Glomerular visceral epithelial cell (primary cell): ENCODE measurements around the gene LAMC1.

Source experiments
- DNase-seq: peaks from one replicate; pipeline ENCODE4 v3.0.0-alpha.2; 2016; ENCODE audit errors: extremely low spot score

Gene LAMC1

DNA sequence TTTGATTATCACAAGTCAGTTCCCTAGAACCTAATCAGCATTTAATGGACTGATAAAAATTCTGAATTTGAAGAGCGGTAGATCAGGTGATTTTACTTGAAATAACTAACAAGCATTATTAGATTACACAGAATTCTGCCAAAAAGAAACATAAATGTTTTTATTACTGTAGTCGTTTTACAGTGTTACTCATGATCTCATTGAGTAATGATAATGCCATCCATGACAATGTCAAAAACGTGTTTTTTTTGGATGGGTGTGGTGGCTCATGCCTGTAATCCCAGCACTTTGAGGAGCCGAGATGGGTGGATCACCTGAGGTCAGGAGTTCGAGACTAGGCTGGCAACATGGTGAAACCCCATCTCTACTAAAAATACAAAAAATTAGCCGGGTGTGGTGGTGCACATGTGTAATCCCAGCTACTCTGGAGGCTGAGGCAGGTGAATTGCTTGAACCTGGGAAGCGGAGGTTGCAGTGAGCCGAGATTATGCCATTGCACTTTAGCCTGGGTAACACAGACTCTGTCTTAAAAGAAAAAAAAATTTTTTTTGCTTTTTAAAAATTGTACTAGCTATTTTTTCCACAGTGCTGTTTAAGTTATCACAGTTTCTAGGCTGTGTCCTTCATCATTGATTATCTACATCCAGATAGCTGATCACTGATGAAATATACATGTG is 56.6 kb downstream of the LAMC1 start:
- no peak for DNase-seq

DNA sequence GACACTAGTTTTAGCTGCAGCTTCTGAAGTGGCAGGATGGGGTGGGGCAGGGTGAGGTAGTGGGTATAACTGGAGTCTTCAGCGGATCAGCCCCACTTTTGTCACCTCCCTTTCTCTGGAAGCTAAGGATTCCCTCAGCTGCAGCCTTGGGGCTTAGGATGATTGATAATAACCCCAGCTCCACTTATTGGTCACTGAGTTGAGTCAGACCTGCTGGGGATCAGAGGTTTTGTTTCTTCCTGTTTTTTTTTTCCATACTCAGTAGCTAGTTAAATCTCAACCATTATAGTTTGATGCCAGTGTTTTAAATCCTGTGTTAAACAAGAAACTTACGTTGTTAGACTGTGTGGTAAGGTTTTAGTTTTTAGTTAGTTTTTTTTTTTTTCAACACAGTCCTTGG is 57.2 kb downstream of the LAMC1 start:
- peak; percentile 72 for DNase-seq

DNA sequence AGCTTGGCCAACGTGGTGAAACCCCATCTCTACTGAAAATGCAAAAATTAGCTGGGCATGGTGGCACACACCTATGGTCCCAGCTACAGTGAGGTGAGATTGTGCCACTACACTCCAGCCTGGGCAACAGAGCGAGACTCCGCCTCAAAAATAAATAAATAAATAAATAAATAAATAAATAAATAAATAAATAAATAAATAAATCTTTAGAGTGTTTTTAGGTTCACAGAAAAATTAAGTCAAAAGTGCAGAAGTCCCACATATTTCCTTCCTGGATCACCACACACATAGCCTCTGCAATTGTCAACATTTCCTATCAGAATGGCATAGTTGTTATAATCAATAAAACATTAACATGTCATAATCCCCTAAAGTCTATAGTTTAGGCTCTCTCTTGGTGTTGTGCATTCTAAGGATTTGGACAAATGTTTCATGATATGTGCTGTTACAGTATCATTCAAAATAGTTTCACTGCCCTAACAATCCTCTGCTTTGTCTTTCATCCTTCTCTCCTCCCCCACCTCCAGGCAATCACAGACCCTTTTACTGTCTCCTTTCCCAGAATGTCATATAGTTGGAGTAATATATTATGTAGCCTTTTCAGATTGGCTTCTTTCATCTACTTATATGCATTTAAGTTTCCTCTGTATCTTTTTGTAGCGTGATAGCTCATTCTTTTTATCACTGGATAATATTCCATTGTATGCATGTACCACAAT is 58.3 kb downstream of the LAMC1 start:
- no peak for DNase-seq

DNA sequence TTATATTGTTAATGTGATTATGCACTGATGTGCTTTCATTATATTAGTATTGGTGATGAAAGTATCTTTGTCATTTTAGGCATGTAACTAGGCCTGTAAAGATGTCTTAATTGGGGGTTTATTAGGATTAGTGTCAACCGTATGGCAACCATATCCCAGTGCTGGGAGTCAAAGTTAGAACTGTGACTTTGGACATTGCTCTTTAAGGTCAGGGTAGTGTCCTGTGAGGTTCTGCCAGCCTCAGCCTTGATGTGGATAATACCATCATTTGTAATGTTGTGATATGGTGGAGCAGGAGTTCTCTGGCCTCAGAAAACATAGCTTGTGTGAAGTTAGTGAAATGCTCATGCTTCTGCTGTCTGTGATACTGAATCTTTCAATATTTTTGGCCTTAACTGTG is 59.4 kb downstream of the LAMC1 start:
- no peak for DNase-seq

DNA sequence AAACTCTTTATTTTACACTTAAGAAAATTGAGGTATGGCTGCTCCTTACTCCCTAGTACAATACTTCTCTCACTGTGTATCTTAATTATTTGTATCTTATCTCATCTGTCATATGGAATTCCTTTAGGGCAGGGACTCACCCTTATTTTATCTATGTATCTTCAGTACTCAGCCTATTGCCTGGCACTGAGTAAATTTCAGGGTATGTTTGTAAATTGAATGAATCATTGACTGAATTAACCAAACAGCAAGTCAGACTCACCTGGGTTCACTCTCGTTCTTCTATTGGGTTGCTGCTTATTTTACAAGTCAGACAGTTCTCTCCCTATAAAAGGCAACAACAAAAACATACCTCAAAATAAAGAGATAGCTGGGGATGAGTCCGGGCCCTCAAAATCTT is 63.8 kb downstream of the LAMC1 start:
- DNase-seq = no peak

DNA sequence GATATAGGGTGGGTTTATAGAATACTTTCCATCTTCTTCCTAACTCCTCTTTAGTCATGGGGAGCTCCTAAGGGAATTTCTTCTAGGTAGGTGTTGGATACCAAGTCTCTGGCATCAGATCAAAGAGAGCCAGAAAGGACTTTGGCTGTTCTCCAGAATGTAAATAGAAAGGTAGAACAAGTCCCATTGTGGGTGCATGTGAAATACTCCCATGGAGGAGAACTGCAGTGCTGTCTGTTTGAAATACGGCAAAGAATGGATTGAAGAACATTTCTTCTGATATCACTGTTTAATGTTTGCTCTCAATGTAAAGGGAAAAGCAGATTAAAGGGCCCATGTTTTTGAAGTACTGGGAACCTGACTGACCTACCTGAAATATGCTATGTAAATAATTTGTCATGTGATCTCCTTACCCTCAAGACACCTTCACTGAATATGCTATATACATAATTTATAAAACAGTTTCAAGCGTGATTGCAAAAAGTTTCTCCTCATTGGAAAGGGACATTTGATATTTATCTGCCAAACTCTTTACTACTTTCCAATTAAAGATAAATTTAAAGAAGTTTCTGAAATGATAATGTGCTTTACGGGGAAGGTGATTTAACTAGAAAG is 65.9 kb downstream of the LAMC1 start:
- no peak for DNase-seq

DNA sequence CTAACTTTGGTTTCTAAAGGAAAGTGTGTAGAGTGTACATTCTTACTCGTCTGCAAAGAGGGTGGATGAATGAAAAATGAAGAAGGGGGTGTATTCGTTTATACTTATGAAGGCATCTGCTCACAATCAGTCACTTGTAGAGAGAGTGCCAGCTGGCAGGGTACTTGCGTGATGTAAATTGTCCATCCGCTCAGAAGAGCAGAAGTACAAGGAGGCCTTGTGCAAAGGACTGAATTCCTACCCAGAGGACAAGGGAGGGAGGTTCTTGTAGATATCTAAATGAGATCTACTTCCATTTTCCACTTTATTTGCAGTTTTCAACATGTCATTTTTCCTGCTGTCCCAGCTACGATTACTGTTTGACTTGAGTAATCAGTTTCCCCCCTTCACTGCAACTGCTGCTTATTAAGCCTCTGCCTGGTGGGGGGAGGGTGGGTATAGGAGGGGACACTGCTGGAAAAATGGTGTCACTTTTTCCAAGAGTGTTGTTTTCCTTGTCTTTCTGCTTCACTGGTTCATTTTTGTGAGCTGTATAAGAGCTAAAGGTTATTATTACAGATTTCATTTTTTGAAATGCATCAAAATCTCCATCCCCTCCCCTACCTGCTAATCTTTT is 67.3 kb downstream of the LAMC1 start:
- DNase-seq = no peak

DNA sequence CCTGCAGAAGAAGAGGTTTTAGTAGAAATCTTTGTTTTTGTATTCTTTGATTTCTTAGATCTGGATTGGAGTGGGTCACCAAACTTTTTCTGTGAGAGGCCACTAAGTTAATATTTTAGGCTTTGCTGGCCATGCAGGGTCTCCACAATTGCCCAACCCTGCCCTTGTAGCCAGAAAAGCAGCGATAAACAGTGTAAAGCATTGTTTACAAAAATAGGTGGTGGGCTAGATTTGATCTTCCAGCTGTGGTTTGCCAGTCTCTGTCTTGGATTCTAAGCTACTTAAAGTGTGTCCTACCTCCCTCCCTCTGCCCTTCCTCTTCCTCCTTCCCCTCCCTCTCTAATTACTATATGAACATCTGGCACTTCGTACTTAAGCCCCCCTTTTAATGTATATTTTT is 68.0 kb downstream of the LAMC1 start:
- DNase-seq = no peak

DNA sequence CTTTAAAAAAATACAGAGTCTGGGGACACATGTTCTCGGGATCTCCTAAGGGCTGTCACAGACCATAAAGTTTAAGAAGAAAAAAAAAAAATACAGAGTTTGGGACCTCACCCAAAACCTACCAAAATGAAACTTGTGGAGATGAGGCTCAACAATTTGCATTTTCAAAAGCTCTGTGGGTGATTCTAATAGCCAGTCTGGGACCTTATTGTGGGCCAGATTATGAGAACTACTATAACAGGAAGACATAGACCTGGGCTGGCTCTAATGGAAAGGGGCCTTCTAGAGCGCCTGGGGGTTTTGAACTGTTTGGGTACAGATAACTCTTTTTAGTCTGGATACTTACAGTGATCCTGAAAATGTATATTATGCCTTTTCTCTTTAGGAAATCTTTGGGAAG is 69.1 kb downstream of the LAMC1 start:
- DNase-seq = no peak

DNA sequence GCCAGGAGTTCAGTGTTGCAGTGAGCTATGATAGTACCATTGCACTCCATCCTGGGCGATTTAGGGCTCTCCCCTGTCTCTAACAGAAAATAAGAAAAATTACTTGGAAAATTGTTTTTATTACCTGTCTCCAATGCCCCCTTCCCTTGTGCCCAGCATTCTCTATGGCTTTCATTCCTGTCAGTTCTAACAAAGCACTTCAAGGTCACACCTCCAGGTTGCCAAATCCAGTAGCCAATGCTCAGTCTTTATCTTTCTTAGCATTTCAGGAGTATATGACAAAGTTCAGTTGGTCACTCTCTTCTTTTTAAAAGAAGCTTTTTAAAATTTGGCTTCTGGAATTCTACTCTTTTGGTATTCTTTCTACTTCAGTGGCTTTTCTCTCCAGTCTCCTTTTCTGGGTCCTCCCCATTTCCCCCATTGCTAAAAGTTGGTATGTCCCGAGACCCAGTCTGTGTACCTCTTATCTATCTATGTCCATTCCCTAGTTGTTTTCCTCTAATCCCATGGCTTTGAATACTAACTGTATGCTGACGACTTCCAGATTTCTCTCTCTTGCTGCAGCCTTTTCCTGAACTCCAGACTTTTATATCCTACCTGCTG is 69.9 kb downstream of the LAMC1 start:
- no peak for DNase-seq

DNA sequence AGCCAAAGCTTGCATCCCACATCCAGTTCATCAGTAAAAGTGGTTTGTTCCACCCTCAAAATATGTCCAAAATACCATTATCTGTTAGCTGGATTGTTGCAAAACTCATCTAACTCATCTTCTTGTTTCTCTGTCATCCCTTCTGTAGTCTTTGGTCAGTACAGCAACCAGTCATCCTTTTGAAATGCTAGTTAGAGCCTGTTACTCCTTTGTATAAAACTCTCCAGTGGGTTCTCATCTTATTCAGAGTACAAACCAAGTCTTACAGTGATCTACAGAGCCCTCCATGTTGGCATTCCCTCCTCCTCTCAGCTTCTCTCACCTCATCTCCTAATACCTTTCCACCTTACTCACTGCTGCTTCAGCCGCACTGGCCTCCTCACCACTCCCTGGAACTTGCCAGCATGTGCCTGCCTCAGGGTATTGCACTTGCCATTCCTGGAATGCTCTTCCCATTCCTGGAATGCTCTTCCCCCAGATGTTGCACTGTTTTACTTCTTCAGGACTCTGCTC is 70.6 kb downstream of the LAMC1 start:
- peak; percentile 66 for DNase-seq

DNA sequence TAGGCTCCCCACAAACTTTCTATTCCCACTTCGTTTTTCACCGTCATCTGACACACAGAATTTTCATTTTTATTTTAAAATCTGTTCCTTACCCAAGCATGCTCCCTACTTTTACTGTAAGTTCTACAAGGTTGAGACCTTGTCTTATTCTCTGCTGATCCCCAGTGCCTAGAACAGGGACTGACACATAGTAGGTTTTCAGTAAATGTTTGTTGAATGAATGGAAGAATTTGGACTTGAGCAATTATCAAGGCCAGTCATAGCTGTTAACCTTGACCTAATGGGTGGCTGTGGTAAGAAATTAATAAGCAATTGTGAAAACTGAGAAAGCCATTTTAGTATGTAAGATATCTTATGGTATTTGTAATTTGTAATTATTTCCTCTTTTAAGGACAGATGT is 71.1 kb downstream of the LAMC1 start:
- no peak for DNase-seq

DNA sequence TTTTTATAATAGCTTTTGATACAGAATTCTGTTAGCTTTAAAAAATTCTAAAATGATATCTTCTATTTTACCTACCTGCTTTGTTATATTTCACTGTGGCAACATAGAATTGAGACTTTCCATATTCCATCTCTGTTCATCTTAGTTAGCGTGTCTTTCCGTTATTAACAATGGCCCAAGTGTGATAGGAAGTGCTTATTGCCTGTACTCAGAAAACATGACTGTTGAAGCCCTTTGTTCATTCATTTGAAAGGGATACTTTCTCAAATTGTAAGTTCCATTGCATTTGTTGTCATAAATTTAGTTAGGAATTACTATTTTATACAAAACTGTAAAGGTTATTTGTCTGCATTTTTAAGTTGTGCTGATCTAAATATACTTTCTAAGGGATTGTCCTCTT is 73.1 kb downstream of the LAMC1 start:
- no peak for DNase-seq

DNA sequence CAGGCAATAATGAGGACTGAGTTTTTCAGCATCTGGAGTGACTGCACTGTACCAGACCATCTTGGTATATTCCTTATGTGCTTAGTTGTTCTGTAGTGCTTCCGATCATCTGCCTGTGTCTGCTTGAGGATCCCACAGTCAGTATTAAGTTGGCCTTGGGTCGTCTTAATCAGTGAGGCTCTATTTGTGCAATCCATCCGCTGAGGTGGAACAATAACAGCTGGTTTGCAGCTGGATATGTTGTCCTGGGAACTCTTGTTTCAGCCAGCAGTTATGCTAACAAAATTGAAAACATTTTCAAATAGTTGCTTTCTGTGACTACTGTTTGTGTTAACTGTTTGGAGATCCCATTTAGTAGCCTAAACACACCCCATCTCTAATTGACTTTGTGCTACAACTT is 73.7 kb downstream of the LAMC1 start:
- peak; percentile 35 for DNase-seq

DNA sequence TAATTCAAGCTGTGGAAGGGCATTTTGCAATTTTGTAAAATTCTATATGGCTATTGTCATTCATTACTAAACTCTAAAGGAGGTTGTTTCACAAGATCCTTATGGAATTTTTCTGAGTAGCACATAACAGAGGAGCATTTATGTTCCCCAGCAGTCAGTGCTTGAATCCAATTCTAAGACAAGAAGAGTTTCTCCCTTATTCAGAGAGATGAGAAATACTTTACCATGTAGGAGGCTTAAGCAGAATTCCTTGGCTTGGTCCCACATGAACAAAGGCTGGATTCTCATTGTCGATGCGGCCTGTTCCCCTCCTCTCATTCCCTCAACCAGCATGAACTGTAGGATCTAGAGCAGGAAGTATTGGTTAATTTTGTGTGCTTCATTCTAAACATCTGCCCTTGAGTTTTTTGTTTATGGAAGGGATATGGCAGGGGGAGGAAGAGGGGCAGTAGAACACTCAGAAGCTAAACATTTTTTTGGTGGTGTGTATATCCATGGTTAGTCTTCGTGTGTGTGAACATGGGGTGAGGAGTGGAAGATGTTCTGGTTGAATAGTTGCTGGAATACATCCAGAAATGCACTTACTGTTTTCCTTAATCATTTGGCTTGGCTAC is 74.3 kb downstream of the LAMC1 start:
- peak; percentile 83 for DNase-seq

DNA sequence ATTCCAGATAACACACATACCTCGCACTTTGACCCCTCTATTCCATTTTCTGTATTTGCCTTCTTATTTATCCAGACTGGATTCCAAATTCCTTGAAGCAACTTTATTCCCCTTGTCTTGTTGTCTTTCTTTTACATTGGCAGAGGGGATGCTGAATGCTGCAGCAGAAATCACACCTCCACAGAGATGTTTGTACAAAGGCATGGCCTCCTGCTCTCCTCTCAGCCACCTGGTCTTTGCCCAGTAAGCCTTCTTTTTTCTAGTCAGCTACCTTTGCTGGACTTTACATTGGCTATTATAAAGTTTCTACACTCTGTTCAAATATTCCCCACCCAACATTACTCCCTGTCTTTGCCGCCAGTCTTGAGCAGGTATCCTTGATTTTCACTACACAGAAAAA is 75.1 kb downstream of the LAMC1 start:
- no peak for DNase-seq

DNA sequence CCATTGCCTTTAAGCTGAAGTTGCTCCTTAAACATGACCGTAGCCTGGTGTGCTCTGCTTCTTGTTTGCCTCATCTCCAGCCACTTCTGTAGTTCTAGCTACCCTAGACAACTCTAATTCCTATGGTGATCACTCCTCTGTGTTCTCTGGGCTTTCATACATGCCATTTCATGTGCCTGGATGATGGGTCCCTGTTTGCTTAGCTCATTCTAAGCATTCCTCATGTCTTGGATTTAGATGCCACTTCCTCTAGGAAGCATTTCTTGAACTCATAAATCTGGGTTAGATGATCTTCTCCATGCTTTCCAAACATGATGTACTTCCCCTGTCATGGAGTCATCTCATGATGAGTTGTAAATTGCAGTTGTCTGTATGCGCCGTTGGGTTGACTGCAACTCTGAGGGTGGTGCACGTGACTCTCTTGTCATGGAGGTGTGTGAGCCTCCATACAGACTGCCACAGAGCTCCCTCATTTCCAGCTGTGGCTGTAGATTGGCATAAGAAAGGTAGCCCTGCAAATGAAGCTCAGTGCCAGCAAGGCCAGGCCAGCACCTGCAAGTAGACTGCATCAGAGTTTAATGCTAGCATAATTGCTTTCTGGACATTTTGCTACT is 77.2 kb downstream of the LAMC1 start:
- DNase-seq = no peak

DNA sequence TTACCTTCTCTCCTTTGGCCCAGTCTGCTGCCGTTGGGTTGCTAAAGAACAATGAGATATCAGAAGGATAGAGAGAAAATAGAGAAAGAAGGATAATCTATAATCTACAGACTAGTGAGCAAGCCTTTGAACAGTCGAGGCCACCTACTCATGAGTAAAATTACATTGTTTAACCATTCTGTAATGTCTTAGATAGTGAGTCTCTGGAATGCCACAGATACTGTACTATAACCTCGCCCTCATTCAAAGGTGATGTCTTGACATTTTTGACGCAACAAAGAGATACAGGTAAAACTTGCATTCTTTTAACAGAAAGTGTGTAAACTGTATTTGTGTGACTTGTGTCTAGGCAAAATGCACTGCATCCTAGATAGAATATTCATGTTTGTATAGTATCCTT is 77.9 kb downstream of the LAMC1 start:
- DNase-seq = no peak

DNA sequence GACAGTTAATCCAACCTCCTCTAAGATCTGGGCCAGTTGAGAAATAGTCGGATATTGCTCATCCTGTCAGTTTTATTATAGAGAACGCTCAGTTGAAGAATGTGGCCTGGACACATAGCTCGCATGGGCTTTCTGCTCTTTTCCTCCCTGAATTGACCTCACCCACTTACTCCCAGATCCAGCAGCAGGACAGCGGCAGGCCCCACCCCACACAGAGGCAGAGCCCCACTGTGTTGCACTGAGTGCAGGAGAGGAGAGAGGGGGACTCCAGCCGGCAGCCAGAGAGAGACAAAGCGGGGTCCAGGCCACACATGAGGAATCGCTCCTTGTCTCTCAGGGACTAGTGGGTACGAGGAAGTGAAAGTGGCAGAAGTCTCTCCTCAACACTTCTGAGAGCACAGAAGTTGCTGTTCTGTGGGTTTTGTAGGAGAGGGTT is 78.6 kb downstream of the LAMC1 start:
- no peak for DNase-seq

DNA sequence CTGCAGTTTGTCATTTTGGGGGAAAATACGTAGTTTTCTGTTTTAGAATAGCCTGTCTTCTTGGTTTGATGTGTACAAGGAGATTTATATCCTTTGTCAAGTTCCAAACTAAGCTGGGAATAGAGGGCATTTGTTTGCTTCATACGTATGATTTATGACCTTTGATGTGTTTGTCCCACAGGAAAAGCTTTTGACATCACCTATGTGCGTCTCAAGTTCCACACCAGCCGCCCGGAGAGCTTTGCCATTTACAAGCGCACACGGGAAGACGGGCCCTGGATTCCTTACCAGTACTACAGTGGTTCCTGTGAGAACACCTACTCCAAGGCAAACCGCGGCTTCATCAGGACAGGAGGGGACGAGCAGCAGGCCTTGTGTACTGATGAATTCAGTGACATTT is 79.9 kb downstream of the LAMC1 start:
- no peak for DNase-seq

DNA sequence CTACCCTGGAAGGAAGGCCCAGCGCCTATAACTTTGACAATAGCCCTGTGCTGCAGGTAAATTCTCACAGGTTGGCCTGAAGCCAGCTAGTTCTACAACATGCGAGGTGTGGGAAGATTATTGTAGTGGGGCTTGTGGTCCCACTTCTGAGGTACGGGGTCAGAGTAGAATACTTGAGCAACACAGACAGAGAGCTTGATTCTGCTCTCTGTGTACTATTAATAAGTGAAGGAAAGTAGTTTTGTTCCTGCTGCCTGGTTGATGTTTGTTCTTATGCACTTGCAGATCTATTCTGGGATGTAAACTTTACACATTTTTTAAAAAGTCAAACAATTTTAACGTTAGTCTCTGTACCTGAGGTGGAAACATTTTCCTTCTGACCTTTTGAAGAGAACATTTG is 80.4 kb downstream of the LAMC1 start:
- no peak for DNase-seq
